Left lung (tissue), 10 donors: Measurements from ENCODE around the gene CYFIP1. TPM values are rescaled to one million over a fixed set of nuclear protein-coding genes. Genes with fewer than 3 reads are reported as not detected.
A peak's percentile ranks its signal among the peaks of the same experiment; 100 is the strongest.
"Not testable (repeated sequence)": the region's sequence is repeated elsewhere in the genome, so short reads cannot be mapped to it uniquely, and the experiment has no call there.

Source experiments
- ATAC-seq: fragments of 200-7000 bp; cut with Tn5 transposase; one replicate; pipeline ENCODE4 v1.9.1; 2020; ENCODE audit warnings: moderate library complexity
- DNase-seq, 4 donors: peaks; one replicate each; pipeline ENCODE4 v3.0.0-alpha.2; 2013 to 2020
- H3K27ac ChIP-seq, 2 donors: fragments of 200-600 bp; sonication (generic) in 1 of 2; one replicate each; pipeline versions ENCODE4 v1.5.0 to v1.8.0; 2020 to 2021
- H3K27me3 ChIP-seq, 2 donors: fragments of 200-600 bp; sonication (generic) in 1 of 2; one replicate each; pipeline versions ENCODE4 v1.5.0 to v1.8.0; 2020 to 2021
- H3K36me3 ChIP-seq, 2 donors: fragments of 200-600 bp; sonication (generic) in 1 of 2; one replicate each; pipeline versions ENCODE4 v1.5.0 to v1.8.0; 2020 to 2021
- H3K4me1 ChIP-seq, 2 donors: fragments of 200-600 bp; one replicate each; pipeline ENCODE4 v1.8.0; 2021
- H3K4me3 ChIP-seq, 2 donors: fragments of 200-600 bp; sonication (generic) in 1 of 2; one replicate each; pipeline versions ENCODE4 v1.5.0 to v1.8.0; 2020 to 2021; ENCODE audit warnings: mild to moderate bottlenecking in 1 of 2
- H3K9me3 ChIP-seq, 2 donors: fragments of 200-600 bp; sonication (generic) in 1 of 2; one replicate each; pipeline versions ENCODE4 v1.5.0 to v1.8.0; 2020 to 2021
- CTCF ChIP-seq, 2 donors: fragments of 200-600 bp; sonication (generic) in 1 of 2; IDR thresholded peaks; one replicate each; pipeline versions ENCODE4 v1.5.0 to v1.8.0; 2021; ENCODE audit warnings: antibody characterized with exemption in 2 of 2
- intact Hi-C, 2 donors: fragments of 100-400 bp; cut with DNase I; formaldehyde crosslinking; loops; one replicate each; pipeline versions ENCODE4 v1.11.2 to v1.14.2; 2022
- polyA plus RNA-seq, 6 donors: library from polyadenylated mRNA; unstranded; fragments of 120-200 nt; gene quantifications; one replicate each; pipeline ENCODE4 v1.2.1, GENCODE V29; 2013; ENCODE audit not compliant: insufficient read length in 6 of 6
- total RNA-seq, 2 donors: library from RNA; stranded (reverse); fragmentation: NEBNext Ultra II Directional; extraction: Animal tissue kit (Norgen Biotek cat#: 25700); gene quantifications; one replicate each; pipeline ENCODE4 v1.2.1, GENCODE V29; 2021
- donor health status: DM: no; HTN: yes; CAD: no.
- donor health status: DM: no; HTN: no; CAD: no.

Gene CYFIP1
- total and polyA plus RNA-seq, 8 donors = 85.6 to 164 (median 92.3) TPM

DNA sequence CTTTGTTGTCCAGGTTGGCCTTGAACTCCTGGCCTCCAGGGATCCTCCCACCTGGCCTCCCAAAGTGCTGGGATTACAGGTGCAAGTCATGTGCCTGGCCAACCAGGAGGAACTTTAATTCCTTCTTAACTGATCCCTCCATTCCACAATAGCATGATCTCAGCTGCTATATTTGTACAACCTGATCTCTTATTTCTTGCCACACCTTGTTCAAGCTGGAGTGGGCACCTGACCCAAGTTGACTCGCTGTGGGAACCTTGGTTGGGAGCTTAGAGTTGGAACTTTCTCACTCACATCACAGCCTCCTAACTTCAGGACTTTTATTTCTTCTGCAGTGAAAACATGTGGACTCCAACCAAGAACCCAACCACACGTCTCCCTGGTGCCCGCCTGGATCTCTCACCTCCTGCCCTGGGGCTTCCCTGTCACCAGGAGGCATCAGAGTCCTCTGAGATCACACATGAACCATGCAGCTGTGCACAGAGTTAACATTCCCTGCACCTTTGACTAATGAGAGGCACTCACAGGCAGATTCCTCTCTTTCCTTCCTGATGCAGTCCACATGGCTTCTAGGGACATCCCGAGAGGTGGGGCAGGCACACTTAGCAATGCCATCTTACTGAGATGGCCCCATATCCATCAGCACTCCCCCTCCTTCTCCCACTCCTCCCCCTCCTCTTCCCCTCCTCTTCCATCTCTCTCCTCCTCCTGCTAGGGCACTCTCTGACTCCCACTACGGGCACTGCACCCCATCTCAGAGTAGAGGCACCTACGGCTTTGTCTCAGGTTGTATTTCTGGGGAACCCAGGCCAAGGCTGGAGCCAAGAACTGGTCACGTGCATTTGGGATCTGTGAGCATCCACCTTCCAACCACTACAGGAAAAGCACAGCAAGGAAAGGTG, 9.7 kb upstream of the CYFIP1 start:
- DNase-seq (peak in 1 of 4 donors; percentile 32), ATAC-seq (peak; percentile 86)
- Histone ChIP-seq H3K9me3 (no peaks in the 10 kb centered on the region), H3K27ac (no peak overlapping the region), H3K4me3 (no peak overlapping the region), H3K4me1 (no peaks in the 10 kb centered on the region), H3K27me3 (no peaks in the 10 kb centered on the region), H3K36me3 (peaks cover 0 to 14% of the 10 kb centered on the region in 2 donors)
- no peak for TF ChIP-seq CTCF (IDR thresholded peaks at IDR 0.05)
- intact Hi-C loops = no loop called here

GRCh38 chr15:22988811-22989210, 8.6 kb upstream of the CYFIP1 start:
- intact Hi-C loops = no loop called here

DNA sequence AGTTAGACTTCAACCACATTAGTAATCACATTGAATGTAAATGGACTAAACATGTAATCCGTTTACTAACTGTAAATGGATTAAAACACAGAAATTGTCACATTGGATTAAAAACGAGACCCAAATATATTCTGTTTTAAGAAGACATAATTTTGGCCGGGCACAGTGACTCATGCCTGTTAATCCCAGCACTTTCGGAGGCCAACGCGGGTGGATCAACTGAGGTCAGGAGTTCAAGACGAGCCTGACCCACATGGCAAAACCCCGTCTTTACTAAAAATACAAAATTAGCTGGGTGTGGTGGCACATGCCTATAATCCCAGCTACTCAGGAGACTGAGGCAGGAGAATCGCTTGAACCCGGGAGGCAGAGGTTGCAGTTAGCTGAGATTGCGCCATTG, 1.8 kb upstream of the CYFIP1 start:
- Histone ChIP-seq H3K4me1 (peaks cover 6 to 29% of the 10 kb centered on the region in 2 donors), H3K27me3 (peaks cover 0 to 32% of the 10 kb centered on the region in 2 donors)
- DNase-seq, H3K36me3 ChIP-seq, intact Hi-C loops, H3K4me3 ChIP-seq, H3K27ac ChIP-seq, ATAC-seq, H3K9me3 ChIP-seq: not testable (repeated sequence)

More at GRCh38 chr15:22988811-22989210, 8.6 kb upstream of the CYFIP1 start:
- Histone ChIP-seq H3K36me3 (peaks cover 0 to 4% of the 10 kb centered on the region in 2 donors), H3K4me3 (no peak overlapping the region), H3K27ac (no peak overlapping the region), H3K27me3 (no peaks in the 10 kb centered on the region), H3K9me3 (no peaks in the 10 kb centered on the region), H3K4me1 (no peaks in the 10 kb centered on the region)
- no peak for TF ChIP-seq CTCF (IDR thresholded peaks at IDR 0.05)
- DNase-seq (no peak), ATAC-seq (no peak)

DNA sequence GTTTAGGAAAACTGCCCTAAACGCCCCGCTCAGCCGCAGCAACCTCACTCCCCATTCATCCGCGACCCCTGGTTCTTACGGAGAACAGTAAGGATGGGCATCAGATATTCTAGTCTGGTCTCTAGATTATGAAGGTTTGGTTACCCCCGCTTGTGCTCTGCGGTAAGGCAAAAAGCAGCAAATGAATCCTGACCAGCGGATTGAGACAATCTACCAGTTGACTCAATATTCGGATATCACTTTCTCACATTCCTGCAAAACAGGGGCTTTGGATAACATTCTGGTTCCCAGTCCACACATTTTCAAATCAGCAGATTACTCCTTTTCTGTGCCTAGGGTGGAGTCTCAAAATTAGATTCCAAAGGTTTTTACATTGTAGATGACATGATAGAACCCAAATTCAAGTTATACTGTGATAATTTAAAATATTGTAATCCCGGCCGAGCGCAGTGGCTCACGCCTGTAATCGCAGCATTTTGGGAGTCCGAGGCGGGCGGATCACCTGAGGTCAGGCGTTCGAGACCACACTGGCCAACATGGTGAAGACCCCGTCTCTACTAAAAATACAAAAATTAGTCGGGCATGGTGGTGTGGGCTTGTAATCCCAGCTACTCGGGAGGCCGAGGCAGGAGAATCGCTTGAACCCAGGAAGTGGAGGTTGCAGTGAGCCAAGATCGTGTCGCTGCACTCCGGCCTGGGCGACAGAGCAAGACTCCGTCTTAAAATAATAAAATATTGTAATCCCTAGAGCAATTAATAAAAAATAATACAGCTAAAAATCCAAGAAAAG, 1.1 kb upstream of the CYFIP1 start:
- Histone ChIP-seq H3K4me1 (peaks cover 6 to 36% of the 10 kb centered on the region in 2 donors), H3K36me3 (no peaks in the 10 kb centered on the region), H3K27me3 (peaks cover 0 to 32% of the 10 kb centered on the region in 2 donors), H3K4me3 (peak overlapping the region; percentile 60 to 95), H3K9me3 (no peaks in the 10 kb centered on the region), H3K27ac (peak overlapping the region; percentile 83 to 87)
- intact Hi-C loops = no loop called here
- peak in 1 of 4 donors; percentile 40 for DNase-seq
- TF ChIP-seq CTCF (IDR thresholded peaks at IDR 0.05) = no peak
- ATAC-seq = no peak

DNA sequence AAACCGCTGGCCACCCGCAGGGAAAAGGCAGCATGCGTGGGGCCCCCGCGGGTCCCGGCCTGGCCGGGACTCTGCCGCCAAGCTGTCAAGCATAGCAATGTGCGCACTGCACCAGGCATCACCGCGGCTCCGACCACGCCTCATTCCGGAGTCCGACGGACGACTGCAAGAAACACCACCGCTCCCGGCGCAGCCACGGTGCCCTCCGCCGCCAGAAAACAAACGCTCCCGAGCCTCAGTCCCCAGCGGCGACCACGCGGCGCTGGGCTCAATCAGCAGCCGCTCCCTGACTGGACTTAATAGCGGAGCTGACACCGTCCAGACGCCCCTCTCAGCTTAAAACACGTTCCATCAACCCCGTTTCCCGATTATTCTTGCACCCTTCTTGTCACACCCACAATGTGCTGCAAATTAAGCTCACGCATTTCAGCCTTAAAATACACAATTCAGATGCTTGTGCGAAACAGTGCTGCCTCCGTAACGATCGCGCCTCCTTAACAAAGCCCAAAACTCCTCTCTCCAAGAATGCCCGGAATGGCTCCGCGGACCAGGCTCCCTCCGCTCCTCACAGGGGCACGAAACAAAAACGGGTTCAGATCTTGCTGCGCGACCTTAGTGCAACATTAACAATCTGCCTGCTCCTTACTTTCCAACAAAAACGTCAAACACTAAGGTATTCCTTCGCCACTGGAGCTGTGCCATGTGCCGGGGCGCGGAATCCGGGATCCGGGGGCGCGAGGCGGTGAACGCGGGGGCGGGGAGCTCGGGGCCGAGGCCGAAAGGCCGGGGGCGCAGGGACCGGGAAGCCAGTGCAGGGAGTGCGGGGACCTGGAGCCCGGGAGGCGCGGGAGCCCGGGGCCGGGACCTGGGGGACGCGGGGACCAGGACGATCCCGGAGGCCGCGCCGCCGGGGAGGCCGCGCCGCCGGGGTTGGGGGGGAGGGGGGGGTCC, 655 bp downstream of the CYFIP1 start:
- TF ChIP-seq CTCF (IDR thresholded peaks at IDR 0.05) = no peak
- Histone ChIP-seq H3K4me1 (peaks cover 6 to 53% of the 10 kb centered on the region in 2 donors), H3K27me3 (peaks cover 0 to 32% of the 10 kb centered on the region in 2 donors)

More for the DNA sequence above, 655 bp downstream of the CYFIP1 start:
- intact Hi-C loops = no loop called here
- peak; percentile 68 for ATAC-seq
- DNase-seq = peak; percentile 44 to 92 (median 58)
- Histone ChIP-seq H3K9me3 (no peaks in the 10 kb centered on the region), H3K4me3 (peak overlapping the region; percentile 60 to 95), H3K27ac (peak overlapping the region; percentile 83 to 87), H3K36me3 (no peaks in the 10 kb centered on the region)
